GF-D8 (cell line): ENCODE results near the gene MZT2B.
"Not testable (repeated sequence)": the region's sequence is repeated elsewhere in the genome, so short reads cannot be mapped to it uniquely, and the experiment has no call there.

ENCODE experiments used
- DNase-seq: peaks from one replicate; lab custom pipeline; 2025; lab: John Stamatoyannopoulos, UW

The MZT2B gene

GRCh38 chr2:130181880-130182682, at the start of gene MZT2B:
TSS of gene MZT2B (plus strand) at chr2:130182262. CDS start at chr2:130182283, 21 bp downstream.
- DNase-seq: peak; percentile 57

GRCh38 chr2:130135692-130136541, 46.1 kb upstream of the MZT2B start:
- DNase-seq: no peak

- not testable (repeated sequence) for DNase-seq
Observed at GRCh38 chr2:130136546-130136945, 45.5 kb upstream of the MZT2B start.

GRCh38 chr2:130137118-130137517, 44.9 kb upstream of the MZT2B start:
- not testable (repeated sequence) for DNase-seq

GRCh38 chr2:130138326-130138725, 43.7 kb upstream of the MZT2B start:
- not testable (repeated sequence) for DNase-seq

- DNase-seq: not testable (repeated sequence)
Observed at GRCh38 chr2:130138841-130139251, 43.2 kb upstream of the MZT2B start.

- DNase-seq: not testable (repeated sequence)
Observed at GRCh38 chr2:130139331-130140280, 42.5 kb upstream of the MZT2B start.

GRCh38 chr2:130140516-130140915, 41.5 kb upstream of the MZT2B start:
- not testable (repeated sequence) for DNase-seq

- DNase-seq: not testable (repeated sequence)
Observed at GRCh38 chr2:130141002-130141401, 41.1 kb upstream of the MZT2B start.

GRCh38 chr2:130141645-130142370, 40.3 kb upstream of the MZT2B start:
- DNase-seq: not testable (repeated sequence)

GRCh38 chr2:130142396-130143265, 39.4 kb upstream of the MZT2B start:
- DNase-seq: not testable (repeated sequence)

- DNase-seq: not testable (repeated sequence)
Observed at GRCh38 chr2:130143266-130144039, 38.6 kb upstream of the MZT2B start.

GRCh38 chr2:130145006-130145414, 37.1 kb upstream of the MZT2B start, which contains the start of gene CCDC74B:
TSS of gene CCDC74B (minus strand) at chr2:130145112. CDS start at chr2:130144996, 116 bp downstream.
- not testable (repeated sequence) for DNase-seq

- not testable (repeated sequence) for DNase-seq
Observed at GRCh38 chr2:130148515-130148914, 33.5 kb upstream of the MZT2B start.

- no peak for DNase-seq
Observed at GRCh38 chr2:130150181-130151144, 31.6 kb upstream of the MZT2B start.

- not testable (repeated sequence) for DNase-seq
Observed at GRCh38 chr2:130151145-130151512, 30.9 kb upstream of the MZT2B start.

- not testable (repeated sequence) for DNase-seq
Observed at GRCh38 chr2:130152136-130152815, 29.8 kb upstream of the MZT2B start.
